HG03565 (cell line): ENCODE measurements around the gene GREM2.

ENCODE experiments used
- ATAC-seq: cut with Tn5 transposase; IDR thresholded peaks from one replicate; pipeline ENCODE4 v1.9.1; 2021; ENCODE audit warnings: mild to moderate bottlenecking, moderate library complexity; ENCODE audit not compliant: unreplicated experiment

The GREM2 gene

DNA sequence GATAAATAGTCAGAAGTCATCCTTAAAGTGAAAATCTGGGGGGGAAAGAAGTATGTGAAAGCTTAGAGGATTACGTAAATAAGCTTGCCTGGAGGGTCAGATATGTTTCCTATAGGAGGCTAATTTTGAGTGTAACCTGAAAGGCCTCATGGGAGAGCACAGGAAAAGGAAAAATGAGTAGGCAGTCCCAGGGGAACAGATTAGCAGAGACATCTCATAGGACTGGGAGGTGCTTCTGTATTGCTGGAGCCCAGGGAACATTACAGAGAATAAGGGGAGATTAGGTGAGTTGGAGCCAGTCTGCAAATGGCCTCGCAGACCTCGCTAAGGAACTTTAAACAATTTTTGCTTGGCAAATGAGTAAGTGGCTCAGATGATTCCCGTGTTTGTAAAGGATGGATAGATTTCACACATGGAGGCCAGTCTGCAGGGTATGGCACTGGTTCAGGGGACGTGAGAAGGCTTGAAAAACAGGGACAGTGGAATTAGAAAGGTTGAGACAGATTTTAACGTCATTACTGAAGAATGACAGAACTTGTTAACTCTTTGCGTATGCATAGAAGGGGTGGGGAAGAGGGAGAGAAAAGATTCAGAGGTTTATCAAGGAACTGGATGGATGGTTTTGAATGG, 149.1 kb downstream of the GREM2 start:
- ATAC-seq, result no peak

DNA sequence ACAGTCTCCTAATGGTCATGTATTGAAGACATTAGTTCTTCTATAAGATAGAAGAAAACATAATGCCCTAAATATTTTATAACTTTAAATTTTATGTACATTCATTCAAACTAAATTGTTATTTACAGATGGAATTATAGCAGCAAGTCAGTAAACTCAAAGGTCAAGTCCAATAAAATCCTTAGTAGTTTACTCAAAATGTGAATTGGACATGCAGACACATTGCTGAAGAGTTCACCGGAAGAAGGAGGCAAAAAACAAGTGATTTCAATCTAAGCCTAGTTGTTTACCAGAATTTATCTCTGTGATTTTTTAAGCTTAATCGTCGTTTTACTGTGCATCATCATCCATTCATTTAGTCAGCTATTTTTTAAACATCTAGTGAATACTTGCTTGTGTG, 149.7 kb downstream of the GREM2 start:
- ATAC-seq, result no peak

DNA sequence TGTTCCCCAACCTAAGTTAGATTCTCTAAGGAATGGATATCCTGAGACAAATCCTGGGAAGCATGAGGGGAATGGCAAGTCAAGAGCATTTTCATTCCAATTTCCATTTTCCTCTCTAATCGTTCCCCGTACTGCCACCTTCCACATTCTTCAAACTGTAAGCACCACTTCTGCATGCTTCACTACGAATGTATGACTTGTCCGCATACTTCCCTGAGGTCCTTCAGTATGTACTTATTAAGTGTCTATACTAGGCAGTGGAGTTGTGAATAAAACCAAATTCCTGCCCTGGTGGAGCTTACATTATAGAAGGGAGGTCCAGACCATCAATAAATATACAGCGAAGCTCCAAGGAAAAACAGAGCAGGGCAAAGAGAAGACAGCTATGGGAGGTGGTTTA, 154.8 kb downstream of the GREM2 start:
- no peak for ATAC-seq

DNA sequence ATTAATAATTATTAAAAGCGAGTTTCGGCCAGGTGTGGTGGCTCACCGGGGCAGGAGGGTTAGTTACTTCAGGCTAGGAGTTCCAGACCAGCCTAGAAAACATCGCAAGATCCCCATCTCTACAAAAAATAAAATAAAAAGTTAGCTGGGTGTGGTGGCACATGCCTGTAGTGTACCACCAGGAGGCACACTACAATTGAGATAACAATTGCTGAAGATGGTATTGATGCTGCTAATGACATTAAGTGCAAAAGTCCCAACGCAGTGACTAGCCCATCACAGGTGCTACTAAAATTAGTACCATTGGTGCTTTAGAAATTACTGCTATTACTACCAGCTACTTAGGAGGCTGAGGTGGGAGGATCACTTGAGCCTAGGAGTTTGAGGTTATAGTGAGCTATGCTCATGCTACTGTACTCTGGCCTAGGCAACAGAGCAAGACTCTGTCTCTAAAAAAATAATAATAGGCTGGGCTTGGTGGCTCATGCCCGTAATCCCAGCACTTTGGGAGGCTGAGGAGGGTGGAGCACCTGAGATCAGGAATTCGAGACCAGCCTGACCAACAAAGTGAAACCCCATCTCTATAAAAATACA, 156.6 kb downstream of the GREM2 start:
- no peak for ATAC-seq

DNA sequence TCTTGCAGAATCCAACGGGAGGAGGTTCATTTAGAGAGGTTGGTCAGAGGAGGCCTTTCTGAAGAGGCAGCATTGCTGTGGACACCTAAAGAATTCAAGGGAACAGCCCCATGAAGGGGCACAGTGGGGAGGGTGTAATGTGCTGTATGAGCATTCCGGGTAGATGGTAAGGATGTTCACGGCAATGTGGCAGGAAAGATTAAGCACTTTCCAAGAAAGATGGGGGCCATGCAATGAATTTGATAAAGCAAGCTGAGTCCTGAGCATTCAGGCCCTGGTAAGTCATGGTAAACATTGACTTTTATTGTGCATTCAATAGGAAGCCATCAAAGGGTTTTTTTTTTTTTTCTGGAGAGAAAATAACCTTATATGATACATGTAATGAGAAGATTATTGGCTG, 166.6 kb downstream of the GREM2 start:
- no peak for ATAC-seq

DNA sequence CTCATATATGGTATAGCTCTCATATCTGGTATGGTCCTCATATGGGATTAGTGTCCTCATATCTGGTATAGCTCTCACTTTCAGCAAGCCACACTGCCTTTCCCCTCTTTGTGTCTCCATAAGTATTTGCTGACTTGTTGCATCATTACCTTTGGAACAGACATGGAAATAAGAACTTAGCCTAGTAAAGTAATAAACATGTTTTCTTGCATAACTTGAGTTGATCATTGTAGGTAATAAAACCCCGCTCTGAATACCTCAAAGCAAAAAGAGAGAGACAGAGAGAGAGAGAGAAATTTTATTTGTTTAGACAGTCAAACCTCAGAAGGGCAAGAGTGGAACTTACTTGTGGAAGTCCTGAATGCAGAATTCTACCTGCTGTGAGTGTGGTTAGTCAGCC, 170.3 kb downstream of the GREM2 start:
- no peak for ATAC-seq
